ENCODE measurements around the gene SUV39H1.

The SUV39H1 gene

GRCh38 chrX:48737213-48737938 lies 40.8 kb downstream of the SUV39H1 start:
- Histone ChIP-seq H3K27ac (ENCODE audit: low read depth, low read length) (peak overlapping the region; percentile 33; the same call in 1 of the 2 replicates), H3K36me3 (ENCODE audit: control insufficient read depth, insufficient read depth, low read length) (no peaks in the 10 kb centered on the region), H3K9me3 (ENCODE audit: control insufficient read depth, insufficient read depth, low read depth, low read length) (peaks cover 9% of the 10 kb centered on the region; the same call in 1 of the 2 replicates), H3K4me3 (ENCODE audit: low read depth, low read length) (peak overlapping the region; percentile 88), H3K9ac (ENCODE audit: low read length) (peak overlapping the region; percentile 85), H3K27me3 (ENCODE audit: control insufficient read depth, insufficient read depth, low read length) (no peaks in the 10 kb centered on the region), H3K4me1 (ENCODE audit: control insufficient read depth, insufficient read depth, low read length) (peaks cover 3% of the 10 kb centered on the region; the same call in 1 of the 2 replicates)

GRCh38 chrX:48737940-48738339 lies 41.4 kb downstream of the SUV39H1 start:
- no peaks in the 10 kb centered on the region for H3K27me3 ChIP-seq (ENCODE audit: control insufficient read depth, insufficient read depth, low read length)
- H3K4me3 ChIP-seq (ENCODE audit: low read depth, low read length): peak overlapping the region; percentile 88
- no peaks in the 10 kb centered on the region for H3K36me3 ChIP-seq (ENCODE audit: control insufficient read depth, insufficient read depth, low read length)
- H3K9me3 ChIP-seq (ENCODE audit: control insufficient read depth, insufficient read depth, low read depth, low read length): peaks cover 9% of the 10 kb centered on the region; the same call in 1 of the 2 replicates
- H3K9ac ChIP-seq (ENCODE audit: low read length): peak overlapping the region; percentile 85
- H3K4me1 ChIP-seq (ENCODE audit: control insufficient read depth, insufficient read depth, low read length): peaks cover 3% of the 10 kb centered on the region; the same call in 1 of the 2 replicates
- peak overlapping the region; percentile 33; the same call in 1 of the 2 replicates for H3K27ac ChIP-seq (ENCODE audit: low read depth, low read length)

DNA sequence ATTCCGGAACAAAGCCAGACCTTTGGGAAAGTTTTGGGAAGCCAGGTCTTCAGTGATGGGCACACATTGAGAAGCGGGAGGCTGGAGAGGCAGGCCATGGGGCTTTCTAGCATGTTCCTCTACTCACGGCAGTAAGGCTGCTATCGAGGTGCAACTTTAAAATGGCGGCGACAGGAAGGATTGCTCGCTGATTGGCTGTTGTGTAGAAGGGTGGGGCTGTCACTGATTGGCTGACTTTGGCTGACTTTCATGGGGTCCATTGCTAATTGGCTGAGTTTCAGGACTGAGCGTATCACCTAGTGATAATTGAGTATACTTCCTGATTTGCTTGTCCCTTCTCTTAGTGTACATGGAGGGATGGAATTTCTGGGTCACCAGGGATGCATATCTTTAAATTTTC lies 45.3 kb downstream of the SUV39H1 start:
- Histone ChIP-seq H3K27ac (ENCODE audit: low read depth, low read length) (no peak overlapping the region), H3K9me3 (ENCODE audit: control insufficient read depth, insufficient read depth, low read depth, low read length) (peaks cover 13% of the 10 kb centered on the region; the same call in 1 of the 2 replicates), H3K9ac (ENCODE audit: low read length) (no peak overlapping the region), H3K4me1 (ENCODE audit: control insufficient read depth, insufficient read depth, low read length) (peaks cover 3% of the 10 kb centered on the region; the same call in 1 of the 2 replicates), H3K4me3 (ENCODE audit: low read depth, low read length) (no peak overlapping the region), H3K36me3 (ENCODE audit: control insufficient read depth, insufficient read depth, low read length) (no peaks in the 10 kb centered on the region), H3K27me3 (ENCODE audit: control insufficient read depth, insufficient read depth, low read length) (no peaks in the 10 kb centered on the region)

DNA sequence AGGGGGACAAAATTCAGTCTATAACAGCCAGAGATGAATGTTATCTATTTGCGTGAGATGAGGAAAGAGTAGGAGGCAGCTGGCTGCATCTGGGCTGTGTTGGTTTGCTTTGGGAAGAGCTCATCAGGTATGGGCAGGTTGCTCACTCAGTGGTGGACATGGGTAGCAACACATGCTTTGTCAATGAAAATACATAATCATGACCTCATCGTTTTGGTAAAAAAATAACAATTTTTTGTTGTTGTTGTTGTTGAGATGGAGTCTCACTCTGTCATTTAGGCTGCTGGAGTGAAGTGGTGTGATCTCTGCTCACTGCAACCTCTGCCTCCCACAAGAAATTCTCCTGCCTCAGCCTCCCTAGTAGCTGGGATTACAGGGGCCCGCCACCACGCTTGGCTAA lies 48.7 kb downstream of the SUV39H1 start:
- no peaks in the 10 kb centered on the region for H3K27me3 ChIP-seq (ENCODE audit: control insufficient read depth, insufficient read depth, low read length)
- no peaks in the 10 kb centered on the region for H3K36me3 ChIP-seq (ENCODE audit: control insufficient read depth, insufficient read depth, low read length)
- no peak overlapping the region for H3K9ac ChIP-seq (ENCODE audit: low read length)
- H3K4me3 ChIP-seq (ENCODE audit: low read depth, low read length): no peak overlapping the region
- H3K4me1 ChIP-seq (ENCODE audit: control insufficient read depth, insufficient read depth, low read length): no peaks in the 10 kb centered on the region
- H3K27ac ChIP-seq (ENCODE audit: low read depth, low read length): no peak overlapping the region
- peaks cover 10% of the 10 kb centered on the region; the same call in 1 of the 2 replicates for H3K9me3 ChIP-seq (ENCODE audit: control insufficient read depth, insufficient read depth, low read depth, low read length)

- Histone ChIP-seq H3K4me1 (ENCODE audit: control insufficient read depth, insufficient read depth, low read length) (no peaks in the 10 kb centered on the region), H3K36me3 (ENCODE audit: control insufficient read depth, insufficient read depth, low read length) (no peaks in the 10 kb centered on the region)
Observed at GRCh38 chrX:48747415-48748016, 51.0 kb downstream of the SUV39H1 start.

DNA sequence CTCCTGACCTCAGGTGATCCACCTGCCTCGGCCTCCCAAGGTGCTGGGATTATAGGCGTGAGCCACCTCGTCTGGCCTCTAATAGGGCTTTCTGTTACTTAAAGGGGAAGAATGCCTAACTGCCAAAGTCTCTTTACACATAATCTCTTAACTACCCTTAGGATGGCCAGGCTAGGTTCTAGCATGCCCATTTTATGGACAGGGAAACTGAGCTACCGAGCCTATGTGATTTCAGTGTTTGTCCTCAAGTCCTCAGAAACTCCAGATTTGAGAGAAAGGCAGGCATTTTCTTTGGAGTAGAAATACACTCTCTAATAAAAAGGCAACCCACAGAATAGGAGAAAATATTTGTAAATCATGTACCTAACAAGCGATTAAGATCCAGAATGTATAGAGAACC lies 52.6 kb downstream of the SUV39H1 start:
- no peaks in the 10 kb centered on the region for H3K27me3 ChIP-seq (ENCODE audit: control insufficient read depth, insufficient read depth, low read length)
- peaks cover 13% of the 10 kb centered on the region; the same call in 1 of the 2 replicates for H3K9me3 ChIP-seq (ENCODE audit: control insufficient read depth, insufficient read depth, low read depth, low read length)
- no peak overlapping the region for H3K9ac ChIP-seq (ENCODE audit: low read length)
- H3K36me3 ChIP-seq (ENCODE audit: control insufficient read depth, insufficient read depth, low read length): no peaks in the 10 kb centered on the region
- no peaks in the 10 kb centered on the region for H3K4me1 ChIP-seq (ENCODE audit: control insufficient read depth, insufficient read depth, low read length)
- H3K27ac ChIP-seq (ENCODE audit: low read depth, low read length): no peak overlapping the region
- no peak overlapping the region for H3K4me3 ChIP-seq (ENCODE audit: low read depth, low read length)

More at GRCh38 chrX:48747415-48748016, 51.0 kb downstream of the SUV39H1 start:
- H3K27ac ChIP-seq (ENCODE audit: low read depth, low read length): no peak overlapping the region
- H3K9me3 ChIP-seq (ENCODE audit: control insufficient read depth, insufficient read depth, low read depth, low read length): peaks cover 8% of the 10 kb centered on the region; the same call in 1 of the 2 replicates
- H3K27me3 ChIP-seq (ENCODE audit: control insufficient read depth, insufficient read depth, low read length): no peaks in the 10 kb centered on the region
- no peak overlapping the region for H3K9ac ChIP-seq (ENCODE audit: low read length)
- no peak overlapping the region for H3K4me3 ChIP-seq (ENCODE audit: low read depth, low read length)

- Histone ChIP-seq H3K9ac (ENCODE audit: low read length) (no peak overlapping the region), H3K27me3 (ENCODE audit: control insufficient read depth, insufficient read depth, low read length) (no peaks in the 10 kb centered on the region), H3K4me1 (ENCODE audit: control insufficient read depth, insufficient read depth, low read length) (no peaks in the 10 kb centered on the region), H3K4me3 (ENCODE audit: low read depth, low read length) (no peak overlapping the region), H3K9me3 (ENCODE audit: control insufficient read depth, insufficient read depth, low read depth, low read length) (peaks cover 15% of the 10 kb centered on the region; the same call in 1 of the 2 replicates), H3K36me3 (ENCODE audit: control insufficient read depth, insufficient read depth, low read length) (no peaks in the 10 kb centered on the region), H3K27ac (ENCODE audit: low read depth, low read length) (no peak overlapping the region)
Observed at GRCh38 chrX:48751343-48751742, 54.8 kb downstream of the SUV39H1 start.

DNA sequence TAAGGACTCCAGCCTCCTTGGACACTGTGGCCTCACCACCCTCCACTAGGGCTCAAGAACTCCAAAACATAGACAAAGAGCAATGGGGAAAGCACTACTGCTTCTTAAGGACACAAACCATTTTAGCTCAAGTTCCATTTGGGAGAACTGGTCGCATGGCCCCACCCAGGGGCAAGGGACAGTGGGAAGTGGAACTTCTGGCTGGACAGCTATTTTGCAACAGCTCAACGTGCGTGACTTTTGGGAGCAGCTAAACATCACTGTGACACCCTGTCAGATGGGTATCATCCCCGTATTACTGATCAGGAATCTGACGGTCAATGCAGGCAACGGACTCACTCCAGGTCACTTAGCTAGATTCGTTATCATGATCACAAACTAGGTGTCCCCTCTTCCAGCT lies 56.0 kb downstream of the SUV39H1 start:
- no peaks in the 10 kb centered on the region for H3K27me3 ChIP-seq (ENCODE audit: control insufficient read depth, insufficient read depth, low read length)
- no peak overlapping the region for H3K9ac ChIP-seq (ENCODE audit: low read length)
- H3K4me1 ChIP-seq (ENCODE audit: control insufficient read depth, insufficient read depth, low read length): no peaks in the 10 kb centered on the region
- H3K9me3 ChIP-seq (ENCODE audit: control insufficient read depth, insufficient read depth, low read depth, low read length): peaks cover 15% of the 10 kb centered on the region; the same call in 1 of the 2 replicates
- H3K4me3 ChIP-seq (ENCODE audit: low read depth, low read length): no peak overlapping the region
- no peak overlapping the region for H3K27ac ChIP-seq (ENCODE audit: low read depth, low read length)
- no peaks in the 10 kb centered on the region for H3K36me3 ChIP-seq (ENCODE audit: control insufficient read depth, insufficient read depth, low read length)

GRCh38 chrX:48753708-48754228 lies 57.2 kb downstream of the SUV39H1 start:
- Histone ChIP-seq H3K4me3 (ENCODE audit: low read depth, low read length) (no peak overlapping the region), H3K4me1 (ENCODE audit: control insufficient read depth, insufficient read depth, low read length) (no peaks in the 10 kb centered on the region), H3K9me3 (ENCODE audit: control insufficient read depth, insufficient read depth, low read depth, low read length) (peaks cover 15% of the 10 kb centered on the region; the same call in 1 of the 2 replicates), H3K27ac (ENCODE audit: low read depth, low read length) (no peak overlapping the region), H3K27me3 (ENCODE audit: control insufficient read depth, insufficient read depth, low read length) (no peaks in the 10 kb centered on the region), H3K36me3 (ENCODE audit: control insufficient read depth, insufficient read depth, low read length) (no peaks in the 10 kb centered on the region), H3K9ac (ENCODE audit: low read length) (no peak overlapping the region)

- peaks cover 15% of the 10 kb centered on the region; the same call in 1 of the 2 replicates for H3K9me3 ChIP-seq (ENCODE audit: control insufficient read depth, insufficient read depth, low read depth, low read length)
- H3K27ac ChIP-seq (ENCODE audit: low read depth, low read length): no peak overlapping the region
- H3K36me3 ChIP-seq (ENCODE audit: control insufficient read depth, insufficient read depth, low read length): no peaks in the 10 kb centered on the region
- no peaks in the 10 kb centered on the region for H3K4me1 ChIP-seq (ENCODE audit: control insufficient read depth, insufficient read depth, low read length)
- H3K4me3 ChIP-seq (ENCODE audit: low read depth, low read length): no peak overlapping the region
- no peaks in the 10 kb centered on the region for H3K27me3 ChIP-seq (ENCODE audit: control insufficient read depth, insufficient read depth, low read length)
- no peak overlapping the region for H3K9ac ChIP-seq (ENCODE audit: low read length)
Observed at GRCh38 chrX:48754238-48754637, 57.7 kb downstream of the SUV39H1 start.

Measured in HUES6 (cell line).